ENCODE measurements around the gene PLXNB1. TPM values are rescaled to one million over a fixed set of nuclear protein-coding genes. Genes with fewer than 3 reads are reported as not detected.
"Not testable (repeated sequence)": the region's sequence is repeated elsewhere in the genome, so short reads cannot be mapped to it uniquely, and the experiment has no call there.

The PLXNB1 gene
- total RNA-seq, 1 donor from 2014 or later: 63.7 TPM

DNA sequence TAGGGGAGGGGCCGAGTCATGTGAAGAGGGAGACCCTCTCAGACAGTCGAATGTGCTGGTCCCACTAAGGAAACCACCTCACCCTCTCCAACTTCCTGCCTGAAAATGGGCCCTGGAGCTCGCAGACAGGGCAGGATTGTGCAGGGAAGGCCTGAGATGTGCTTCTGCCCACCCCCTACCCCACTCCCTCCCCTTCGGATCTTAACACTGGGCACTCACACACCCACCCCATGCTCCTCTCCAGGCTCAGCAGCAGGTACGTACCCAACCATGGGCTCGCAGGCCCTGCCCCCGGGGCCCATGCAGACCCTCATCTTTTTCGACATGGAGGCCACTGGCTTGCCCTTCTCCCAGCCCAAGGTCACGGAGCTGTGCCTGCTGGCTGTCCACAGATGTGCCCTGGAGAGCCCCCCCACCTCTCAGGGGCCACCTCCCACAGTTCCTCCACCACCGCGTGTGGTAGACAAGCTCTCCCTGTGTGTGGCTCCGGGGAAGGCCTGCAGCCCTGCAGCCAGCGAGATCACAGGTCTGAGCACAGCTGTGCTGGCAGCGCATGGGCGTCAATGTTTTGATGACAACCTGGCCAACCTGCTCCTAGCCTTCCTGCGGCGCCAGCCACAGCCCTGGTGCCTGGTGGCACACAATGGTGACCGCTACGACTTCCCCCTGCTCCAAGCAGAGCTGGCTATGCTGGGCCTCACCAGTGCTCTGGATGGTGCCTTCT, 36.7 kb upstream of the PLXNB1 start:
- no peaks in the 10 kb centered on the region for H3K27me3 ChIP-seq (ENCODE audit: control insufficient read depth, insufficient read depth, low read length)
- no peak for DNase-seq (ENCODE audit: low read depth)
- peak overlapping the region; percentile 30 for H3K4me3 ChIP-seq (ENCODE audit: low read depth, low read length)
- peaks cover 19% of the 10 kb centered on the region for H3K36me3 ChIP-seq (ENCODE audit: control insufficient read depth, insufficient read depth, low read length)
- TF ChIP-seq, protein P1, sequence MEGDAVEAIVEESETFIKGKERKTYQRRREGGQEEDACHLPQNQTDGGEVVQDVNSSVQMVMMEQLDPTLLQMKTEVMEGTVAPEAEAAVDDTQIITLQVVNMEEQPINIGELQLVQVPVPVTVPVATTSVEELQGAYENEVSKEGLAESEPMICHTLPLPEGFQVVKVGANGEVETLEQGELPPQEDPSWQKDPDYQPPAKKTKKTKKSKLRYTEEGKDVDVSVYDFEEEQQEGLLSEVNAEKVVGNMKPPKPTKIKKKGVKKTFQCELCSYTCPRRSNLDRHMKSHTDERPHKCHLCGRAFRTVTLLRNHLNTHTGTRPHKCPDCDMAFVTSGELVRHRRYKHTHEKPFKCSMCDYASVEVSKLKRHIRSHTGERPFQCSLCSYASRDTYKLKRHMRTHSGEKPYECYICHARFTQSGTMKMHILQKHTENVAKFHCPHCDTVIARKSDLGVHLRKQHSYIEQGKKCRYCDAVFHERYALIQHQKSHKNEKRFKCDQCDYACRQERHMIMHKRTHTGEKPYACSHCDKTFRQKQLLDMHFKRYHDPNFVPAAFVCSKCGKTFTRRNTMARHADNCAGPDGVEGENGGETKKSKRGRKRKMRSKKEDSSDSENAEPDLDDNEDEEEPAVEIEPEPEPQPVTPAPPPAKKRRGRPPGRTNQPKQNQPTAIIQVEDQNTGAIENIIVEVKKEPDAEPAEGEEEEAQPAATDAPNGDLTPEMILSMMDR (IDR thresholded peaks at IDR 0.05; ENCODE audit: insufficient read depth, low read length, severe bottlenecking): no peak
- no peak for FAIRE-seq

DNA sequence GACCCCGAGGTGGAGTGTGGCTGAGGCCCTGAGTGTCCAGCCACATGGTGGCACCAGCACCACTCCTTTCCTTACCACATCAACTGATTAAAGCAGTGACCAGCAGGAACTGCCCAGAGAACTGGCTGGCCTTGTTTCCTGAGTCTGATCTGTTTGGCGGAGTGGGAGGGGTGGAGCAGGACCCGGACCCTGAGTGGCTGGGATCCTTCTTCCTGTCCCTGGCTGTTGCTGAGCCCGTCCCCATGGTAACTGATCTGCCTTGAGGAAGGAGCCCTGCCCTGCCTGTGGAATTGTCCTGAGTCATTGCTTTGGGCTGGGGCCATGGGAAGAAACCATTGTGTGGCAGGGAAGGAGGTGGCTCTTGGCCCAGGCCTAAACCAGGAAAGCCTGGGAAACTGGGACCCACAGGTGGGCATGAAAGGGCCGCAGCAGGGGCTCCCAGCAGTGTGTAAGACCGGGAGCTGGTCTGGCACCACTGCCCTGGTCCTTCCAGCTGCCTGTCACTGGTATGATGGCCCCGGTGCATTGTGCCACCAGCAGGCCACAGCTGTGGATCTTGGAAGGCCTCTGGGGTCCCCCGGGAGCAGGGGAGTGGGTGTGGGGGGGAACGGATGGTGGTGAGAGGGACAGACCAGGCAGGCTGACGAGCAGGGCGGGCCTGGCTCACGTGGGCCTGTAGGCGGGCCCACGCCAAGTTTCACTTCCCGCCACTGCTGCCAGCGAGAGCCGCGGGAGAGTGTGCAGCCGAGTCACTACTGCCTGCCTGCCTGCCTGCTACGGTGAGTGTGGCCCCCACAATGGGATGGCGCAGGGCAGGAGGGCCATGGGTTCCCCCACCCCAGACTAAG, 35.9 kb upstream of the PLXNB1 start:
- FAIRE-seq (peak; percentile 99), DNase-seq (ENCODE audit: low read depth) (peak; percentile 99)

DNA sequence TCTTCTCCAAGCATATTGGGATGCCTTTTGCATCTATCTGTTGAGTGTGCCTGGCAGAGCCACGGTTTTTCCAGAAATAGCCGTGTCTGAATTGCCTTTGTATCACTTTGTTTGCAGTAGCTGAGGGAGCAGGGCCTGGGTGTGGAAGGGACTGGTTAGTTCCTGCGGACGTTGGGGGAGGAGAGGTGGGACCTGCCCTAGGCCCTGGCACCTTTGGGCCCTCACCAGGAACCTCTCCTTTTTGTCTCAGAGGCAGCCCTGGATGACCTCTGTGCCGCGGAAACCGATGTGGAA, 35.3 kb upstream of the PLXNB1 start:
- Histone ChIP-seq H3K4me3 (ENCODE audit: low read depth, low read length) (no peak overlapping the region), H3K27me3 (ENCODE audit: control insufficient read depth, insufficient read depth, low read length) (no peaks in the 10 kb centered on the region), H3K36me3 (ENCODE audit: control insufficient read depth, insufficient read depth, low read length) (peaks cover 23% of the 10 kb centered on the region)
- DNase-seq (ENCODE audit: low read depth) (no peak), FAIRE-seq (no peak)
- TF ChIP-seq, protein P1 (IDR thresholded peaks at IDR 0.05; ENCODE audit: insufficient read depth, low read length, severe bottlenecking): no peak

More for the DNA sequence above, 35.9 kb upstream of the PLXNB1 start:
- Histone ChIP-seq H3K27me3 (ENCODE audit: control insufficient read depth, insufficient read depth, low read length) (no peaks in the 10 kb centered on the region), H3K4me3 (ENCODE audit: low read depth, low read length) (peak overlapping the region; percentile 30), H3K36me3 (ENCODE audit: control insufficient read depth, insufficient read depth, low read length) (peaks cover 23% of the 10 kb centered on the region)
- TF ChIP-seq, protein P1 (IDR thresholded peaks at IDR 0.05; ENCODE audit: insufficient read depth, low read length, severe bottlenecking): peak; percentile 71

DNA sequence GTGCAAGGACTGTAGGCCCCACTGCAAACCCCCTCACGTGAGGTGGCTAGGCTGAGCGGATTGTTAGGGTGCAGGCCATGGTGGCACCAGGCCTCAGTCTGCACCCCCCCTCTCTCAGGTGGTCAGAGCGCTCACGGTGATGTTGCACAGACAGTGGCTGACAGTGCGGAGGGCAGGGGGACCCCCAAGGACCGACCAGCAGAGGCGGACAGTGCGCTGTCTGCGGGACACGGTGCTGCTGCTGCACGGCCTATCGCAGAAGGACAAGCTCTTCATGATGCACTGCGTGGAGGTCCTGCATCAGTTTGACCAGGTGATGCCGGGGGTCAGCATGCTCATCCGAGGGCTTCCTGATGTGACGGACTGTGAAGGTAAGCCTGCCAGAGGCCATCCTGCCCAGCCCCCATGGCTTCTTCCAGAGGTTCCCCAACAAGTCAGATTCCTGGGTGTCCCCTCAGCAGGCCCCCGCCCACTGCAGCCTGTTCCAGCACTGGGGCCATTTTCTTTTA, 34.9 kb upstream of the PLXNB1 start:
- TF ChIP-seq, protein P1 (IDR thresholded peaks at IDR 0.05; ENCODE audit: insufficient read depth, low read length, severe bottlenecking): no peak
- no peak for DNase-seq (ENCODE audit: low read depth)
- no peak for FAIRE-seq
- Histone ChIP-seq H3K36me3 (ENCODE audit: control insufficient read depth, insufficient read depth, low read length) (peaks cover 24% of the 10 kb centered on the region), H3K27me3 (ENCODE audit: control insufficient read depth, insufficient read depth, low read length) (no peaks in the 10 kb centered on the region), H3K4me3 (ENCODE audit: low read depth, low read length) (no peak overlapping the region)

DNA sequence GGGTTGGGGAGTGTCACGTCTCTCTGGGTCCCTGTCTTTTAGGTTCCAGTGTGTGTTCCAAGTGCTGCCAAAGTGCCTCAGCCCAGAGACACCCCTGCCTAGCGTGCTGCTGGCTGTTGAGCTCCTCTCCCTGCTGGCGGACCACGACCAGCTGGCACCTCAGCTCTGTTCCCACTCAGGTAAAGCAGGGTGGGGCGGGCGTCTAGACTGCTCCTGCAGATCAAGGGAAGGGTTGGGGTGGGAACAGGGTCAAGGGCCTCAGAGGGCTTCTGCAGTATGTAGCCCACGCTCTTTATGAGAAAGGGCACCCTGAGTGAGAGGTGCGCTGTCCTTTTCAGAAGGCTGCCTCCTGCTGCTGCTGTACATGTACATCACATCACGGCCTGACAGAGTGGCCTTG, 33.8 kb upstream of the PLXNB1 start:
- FAIRE-seq: no peak
- TF ChIP-seq, protein P1 (IDR thresholded peaks at IDR 0.05; ENCODE audit: insufficient read depth, low read length, severe bottlenecking): no peak
- Histone ChIP-seq H3K36me3 (ENCODE audit: control insufficient read depth, insufficient read depth, low read length) (peaks cover 21% of the 10 kb centered on the region), H3K27me3 (ENCODE audit: control insufficient read depth, insufficient read depth, low read length) (no peaks in the 10 kb centered on the region), H3K4me3 (ENCODE audit: low read depth, low read length) (no peak overlapping the region)
- DNase-seq (ENCODE audit: low read depth): no peak

DNA sequence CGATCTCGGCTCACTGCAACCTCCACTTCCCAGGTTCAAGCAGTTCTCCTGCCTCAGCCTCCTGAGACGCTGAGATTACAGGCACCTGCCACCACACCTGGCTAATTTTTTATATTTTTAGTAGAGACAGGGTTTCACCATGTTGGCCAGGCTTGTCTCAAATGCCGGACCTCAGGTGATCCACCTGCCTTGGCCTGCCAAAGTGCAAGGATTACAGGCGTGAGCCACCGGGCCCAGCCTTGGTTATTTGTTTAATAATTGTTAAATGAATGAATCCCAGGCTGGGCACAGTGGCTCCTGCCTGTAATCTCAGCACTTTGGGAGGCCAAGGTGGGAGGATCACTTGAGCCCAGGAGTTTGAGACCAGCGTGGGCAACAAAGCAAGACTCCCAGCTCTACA, 31.9 kb upstream of the PLXNB1 start:
- DNase-seq (ENCODE audit: low read depth); H3K27me3 ChIP-seq (ENCODE audit: control insufficient read depth, insufficient read depth, low read length); FAIRE-seq; H3K4me3 ChIP-seq (ENCODE audit: low read depth, low read length): not testable (repeated sequence)
- H3K36me3 ChIP-seq (ENCODE audit: control insufficient read depth, insufficient read depth, low read length): peaks cover 23% of the 10 kb centered on the region
